ENCODE results near the gene PTPN14.

DNA sequence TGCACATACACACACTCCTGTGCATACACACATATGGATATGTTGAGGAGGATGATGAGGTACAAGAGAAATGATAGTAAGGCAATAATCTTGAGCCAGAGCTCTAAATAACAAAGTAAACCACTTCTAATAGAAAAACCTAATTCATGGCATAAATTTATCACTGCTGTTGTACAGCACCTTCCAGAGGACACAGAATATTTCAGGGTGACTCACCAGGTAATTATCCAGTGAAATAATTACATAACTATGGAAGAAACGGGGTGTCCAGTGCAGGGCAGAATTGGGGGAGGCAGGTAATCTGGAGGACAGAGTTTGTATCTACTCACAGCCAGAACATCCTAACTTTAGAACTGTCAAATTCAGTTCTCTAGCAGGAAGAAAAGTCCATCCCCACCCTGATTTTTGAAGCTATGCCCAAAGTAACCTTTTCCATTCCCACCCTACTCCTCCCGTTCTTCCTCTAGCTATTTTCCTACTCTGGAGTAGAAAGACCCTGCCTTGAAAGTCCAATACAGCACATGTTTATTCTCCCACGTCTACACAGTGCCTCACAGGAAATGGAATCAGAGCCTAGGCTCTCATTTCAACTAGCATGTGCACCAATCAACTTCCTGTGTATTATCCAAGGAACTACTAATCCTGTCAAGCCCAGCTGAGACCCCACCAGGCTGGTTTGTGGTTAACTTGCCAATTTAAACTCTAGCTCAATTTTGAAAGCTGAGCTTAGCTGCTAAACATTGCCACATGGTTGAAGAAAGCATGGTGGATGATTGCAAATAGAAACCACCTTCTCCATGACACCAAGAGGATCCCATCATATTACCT lies 96.6 kb downstream of the PTPN14 start:
- no peak for TF ChIP-seq CBX5 (IDR thresholded peaks at IDR 0.05; ENCODE audit: low read depth, low read length)
- no peak for TF ChIP-seq CBX8 (IDR thresholded peaks at IDR 0.05; ENCODE audit: borderline replicate concordance, low read depth, low read length)
- TF ChIP-seq YY1 (IDR thresholded peaks at IDR 0.05; ENCODE audit: low read depth, low read length), result no peak
